ENCODE results near the gene INPP4A.

Gene INPP4A

DNA sequence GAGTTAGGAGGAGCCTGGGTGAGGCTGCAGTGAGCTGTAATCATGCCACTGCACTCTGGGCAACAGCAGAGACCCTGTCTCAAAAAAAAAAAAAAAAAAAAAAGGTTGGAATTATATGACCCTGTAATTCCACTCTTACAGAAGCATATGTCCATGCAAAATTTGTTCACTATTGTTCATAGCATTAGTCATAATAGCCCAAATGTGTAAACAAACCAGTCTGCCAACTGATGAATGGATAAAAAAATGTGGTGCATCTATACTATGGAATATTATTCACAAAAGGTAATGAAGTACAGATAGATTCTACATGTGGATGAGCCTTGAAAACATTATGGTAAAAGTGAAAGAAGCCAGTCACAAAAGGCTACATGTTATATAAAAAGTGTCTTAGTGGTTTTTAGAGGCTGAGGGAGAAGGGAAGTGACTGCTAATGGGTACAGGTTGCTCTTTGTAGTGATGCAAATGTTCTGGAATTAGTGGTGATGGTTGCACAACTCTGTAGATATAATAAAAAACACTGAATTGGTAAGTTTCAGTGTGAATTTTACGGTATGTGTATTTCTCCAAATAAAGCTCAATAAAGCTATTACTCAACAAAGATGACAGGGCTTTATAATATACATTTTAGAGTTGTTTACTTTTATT is 154.2 kb downstream of the INPP4A start:
- DNase-seq (ENCODE audit: low spot score), result no peak
- TF ChIP-seq, protein P1, sequence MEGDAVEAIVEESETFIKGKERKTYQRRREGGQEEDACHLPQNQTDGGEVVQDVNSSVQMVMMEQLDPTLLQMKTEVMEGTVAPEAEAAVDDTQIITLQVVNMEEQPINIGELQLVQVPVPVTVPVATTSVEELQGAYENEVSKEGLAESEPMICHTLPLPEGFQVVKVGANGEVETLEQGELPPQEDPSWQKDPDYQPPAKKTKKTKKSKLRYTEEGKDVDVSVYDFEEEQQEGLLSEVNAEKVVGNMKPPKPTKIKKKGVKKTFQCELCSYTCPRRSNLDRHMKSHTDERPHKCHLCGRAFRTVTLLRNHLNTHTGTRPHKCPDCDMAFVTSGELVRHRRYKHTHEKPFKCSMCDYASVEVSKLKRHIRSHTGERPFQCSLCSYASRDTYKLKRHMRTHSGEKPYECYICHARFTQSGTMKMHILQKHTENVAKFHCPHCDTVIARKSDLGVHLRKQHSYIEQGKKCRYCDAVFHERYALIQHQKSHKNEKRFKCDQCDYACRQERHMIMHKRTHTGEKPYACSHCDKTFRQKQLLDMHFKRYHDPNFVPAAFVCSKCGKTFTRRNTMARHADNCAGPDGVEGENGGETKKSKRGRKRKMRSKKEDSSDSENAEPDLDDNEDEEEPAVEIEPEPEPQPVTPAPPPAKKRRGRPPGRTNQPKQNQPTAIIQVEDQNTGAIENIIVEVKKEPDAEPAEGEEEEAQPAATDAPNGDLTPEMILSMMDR (IDR thresholded peaks at IDR 0.05; ENCODE audit: extremely low read depth, missing control alignments), result no peak

DNA sequence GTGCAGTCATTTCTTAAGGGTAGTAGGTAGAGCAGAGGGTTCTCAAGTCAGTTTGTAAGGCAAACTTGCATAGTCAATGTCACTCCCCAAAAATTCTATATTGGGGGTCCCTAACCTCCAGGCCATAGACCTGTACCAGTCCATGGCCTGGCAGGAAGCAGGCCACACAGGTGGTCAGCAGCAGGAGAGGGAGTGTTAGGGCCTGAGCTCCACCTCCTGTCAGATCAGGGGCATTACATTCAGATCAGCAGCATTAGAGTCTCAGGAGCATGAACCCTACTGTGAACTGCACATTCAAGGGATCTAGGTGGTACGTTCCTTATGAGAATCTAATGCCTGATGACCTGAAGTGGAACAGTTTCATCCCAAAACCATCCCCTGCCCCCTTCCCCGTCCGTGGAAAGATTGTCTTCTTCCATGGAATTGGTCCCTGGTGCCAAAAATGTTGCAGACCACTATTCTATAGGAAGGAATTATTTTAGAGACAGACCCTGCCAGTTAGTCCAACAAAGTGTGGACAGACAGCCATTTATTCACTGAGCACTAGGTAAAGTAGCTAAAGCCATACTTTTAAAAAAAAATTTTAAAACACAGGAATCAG is 157.0 kb downstream of the INPP4A start:
- peak; percentile 56 for DNase-seq (ENCODE audit: low spot score)
- TF ChIP-seq, protein P1 (IDR thresholded peaks at IDR 0.05; ENCODE audit: extremely low read depth, missing control alignments), result peak; percentile 54

DNA sequence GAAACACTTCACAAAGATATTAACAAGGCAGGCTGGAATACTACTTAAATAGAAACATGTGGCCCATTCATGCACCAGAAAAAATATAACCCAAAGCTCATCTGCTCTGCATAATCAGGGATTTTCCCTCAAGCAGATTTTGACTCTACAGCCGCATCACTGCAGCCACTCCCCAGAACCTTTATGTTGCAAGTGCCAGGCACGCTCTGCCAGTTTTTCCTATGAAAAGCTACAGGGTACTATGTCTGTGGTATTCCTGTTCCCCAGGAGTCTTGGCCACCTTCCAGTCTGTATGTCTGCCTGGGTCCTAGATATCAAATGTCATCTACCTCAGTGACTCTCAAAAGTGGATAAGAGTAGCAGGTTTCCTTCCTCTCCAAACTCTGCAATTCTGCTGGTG is 159.9 kb downstream of the INPP4A start:
- no peak for DNase-seq (ENCODE audit: low spot score)
- TF ChIP-seq, protein P1 (IDR thresholded peaks at IDR 0.05; ENCODE audit: extremely low read depth, missing control alignments), result no peak

DNA sequence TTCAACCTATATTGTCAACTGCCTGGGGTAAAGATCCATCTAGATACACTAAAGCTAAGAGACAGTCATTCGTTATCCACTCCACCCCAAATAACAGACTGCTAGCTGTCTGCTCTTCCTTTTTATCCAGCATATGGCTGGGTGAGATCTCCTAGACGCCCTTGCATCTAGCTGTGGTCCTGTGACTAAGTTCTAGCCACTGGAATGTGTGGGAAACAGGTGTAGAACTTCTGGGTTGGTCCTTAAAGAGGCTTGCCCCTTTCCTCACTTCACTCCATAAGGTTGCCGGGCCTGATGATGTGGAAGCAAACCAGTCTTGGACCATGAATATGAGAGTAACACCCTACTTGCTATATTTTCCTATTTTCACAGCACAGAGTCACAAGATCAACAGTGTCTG is 160.4 kb downstream of the INPP4A start:
- TF ChIP-seq, protein P1 (IDR thresholded peaks at IDR 0.05; ENCODE audit: extremely low read depth, missing control alignments), result no peak

DNA sequence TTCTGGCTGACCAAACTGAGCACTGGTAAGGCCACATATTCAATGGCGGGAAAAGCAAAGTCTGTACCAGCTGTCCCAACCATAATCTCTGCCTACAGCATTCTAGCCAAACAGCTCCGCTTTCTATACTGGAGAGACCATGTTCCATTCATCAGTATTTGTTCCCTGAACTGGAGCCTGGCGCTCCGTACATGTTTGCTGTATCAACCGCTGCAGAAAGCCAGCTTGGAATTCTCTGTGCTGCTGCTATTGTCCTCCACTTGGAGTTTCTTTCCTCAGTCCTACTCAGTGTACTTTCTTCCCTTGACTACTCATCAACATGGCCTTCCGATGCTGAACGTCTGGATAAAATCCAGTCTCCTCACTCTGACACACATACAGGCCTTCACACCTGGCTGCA is 161.8 kb downstream of the INPP4A start:
- no peak for DNase-seq (ENCODE audit: low spot score)
- TF ChIP-seq, protein P1 (IDR thresholded peaks at IDR 0.05; ENCODE audit: extremely low read depth, missing control alignments), result no peak

More for the DNA sequence above, 160.4 kb downstream of the INPP4A start:
- no peak for DNase-seq (ENCODE audit: low spot score)

DNA sequence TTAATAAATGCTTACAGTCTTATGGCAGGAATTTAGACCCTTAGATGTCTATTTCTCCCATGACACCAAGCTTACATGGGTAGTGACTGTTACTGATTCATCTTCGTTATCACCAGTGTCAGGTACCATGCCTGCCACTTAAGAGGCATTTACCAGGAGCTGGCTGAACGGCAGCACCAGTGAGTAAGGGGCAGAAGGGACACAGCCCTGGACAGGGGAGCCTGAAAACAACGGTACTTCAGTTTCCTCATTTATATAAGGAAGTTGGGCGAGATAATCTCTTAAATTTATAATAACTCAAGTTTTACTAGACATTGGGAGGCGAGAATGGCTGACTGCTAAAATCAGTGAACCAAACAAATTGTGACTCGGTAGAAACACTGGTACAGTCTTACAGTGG is 162.4 kb downstream of the INPP4A start:
- no peak for DNase-seq (ENCODE audit: low spot score)

DNA sequence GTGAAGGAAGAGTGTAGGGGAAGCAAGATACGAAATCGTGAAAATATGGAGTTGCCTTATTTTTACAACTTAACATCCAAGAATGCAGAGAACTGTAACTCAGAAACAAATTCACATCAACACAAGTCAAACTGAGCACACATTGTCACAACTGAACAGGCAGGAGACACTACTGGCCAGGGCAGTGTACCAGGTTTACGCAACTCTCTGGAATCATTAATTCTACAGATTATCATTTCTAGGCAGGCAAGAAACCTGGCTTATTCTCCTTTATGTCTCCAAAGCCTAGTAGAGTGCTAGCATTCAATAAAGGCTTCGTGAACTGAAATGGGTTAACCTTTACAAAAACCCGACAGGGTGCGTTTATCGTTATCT is 163.1 kb downstream of the INPP4A start:
- DNase-seq (ENCODE audit: low spot score), result no peak
- TF ChIP-seq, protein P1 (IDR thresholded peaks at IDR 0.05; ENCODE audit: extremely low read depth, missing control alignments), result no peak

More for the DNA sequence above, 162.4 kb downstream of the INPP4A start:
- TF ChIP-seq, protein P1 (IDR thresholded peaks at IDR 0.05; ENCODE audit: extremely low read depth, missing control alignments), result no peak
